ENCODE measurements around the gene IGF2. TPM values are rescaled to one million over a fixed set of nuclear protein-coding genes. Genes with fewer than 3 reads are reported as not detected.
A peak's percentile ranks its signal among the peaks of the same experiment; 100 is the strongest.

The IGF2 gene
- total RNA-seq, 1 donor from 2014 or later, result 11.2 TPM

DNA sequence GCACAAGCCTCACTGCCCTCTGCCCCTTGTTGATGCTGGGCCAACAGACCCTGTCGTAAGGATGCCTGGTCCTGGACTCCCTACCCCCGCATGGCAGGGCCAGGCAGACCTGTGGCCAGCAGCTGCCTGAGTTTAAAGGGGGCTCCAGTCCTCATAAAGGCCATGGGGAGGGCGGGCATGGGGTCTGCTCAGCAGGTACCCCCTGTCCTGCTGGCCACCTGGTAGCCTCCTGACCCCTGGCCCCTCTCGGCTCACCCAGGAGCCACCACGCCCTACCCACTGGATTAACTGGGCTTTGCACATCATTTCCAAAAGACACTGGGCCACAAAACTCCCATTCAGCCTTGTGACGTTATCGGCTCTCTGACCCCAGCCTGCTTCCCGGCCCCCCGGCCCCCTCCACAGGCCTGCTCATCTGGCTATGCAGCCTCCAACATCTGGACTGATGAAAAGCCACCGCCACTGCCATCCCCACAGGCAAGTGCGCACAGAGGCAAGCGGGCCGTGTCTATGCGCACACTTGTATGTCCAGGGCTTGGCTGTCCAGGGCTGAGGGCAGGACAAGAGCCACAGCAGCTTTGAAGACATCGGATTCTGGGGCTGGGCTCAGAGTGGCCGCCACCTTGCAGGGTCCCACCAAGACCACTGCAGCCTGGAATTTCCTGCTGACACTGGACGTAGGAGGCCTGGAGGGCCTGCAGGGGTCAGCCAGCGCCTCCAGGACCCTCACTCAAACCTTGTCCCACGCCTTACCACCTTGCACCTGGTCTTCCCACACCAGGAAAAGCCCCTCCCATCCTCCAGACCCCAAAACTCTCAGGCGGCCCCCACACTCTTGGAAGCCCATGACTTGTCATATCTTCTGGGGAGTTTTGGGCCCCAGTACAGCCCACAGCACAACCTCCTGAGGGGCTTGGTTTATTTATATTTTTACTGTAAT is 48.7 kb downstream of the IGF2 start:
- no peak for DNase-seq

DNA sequence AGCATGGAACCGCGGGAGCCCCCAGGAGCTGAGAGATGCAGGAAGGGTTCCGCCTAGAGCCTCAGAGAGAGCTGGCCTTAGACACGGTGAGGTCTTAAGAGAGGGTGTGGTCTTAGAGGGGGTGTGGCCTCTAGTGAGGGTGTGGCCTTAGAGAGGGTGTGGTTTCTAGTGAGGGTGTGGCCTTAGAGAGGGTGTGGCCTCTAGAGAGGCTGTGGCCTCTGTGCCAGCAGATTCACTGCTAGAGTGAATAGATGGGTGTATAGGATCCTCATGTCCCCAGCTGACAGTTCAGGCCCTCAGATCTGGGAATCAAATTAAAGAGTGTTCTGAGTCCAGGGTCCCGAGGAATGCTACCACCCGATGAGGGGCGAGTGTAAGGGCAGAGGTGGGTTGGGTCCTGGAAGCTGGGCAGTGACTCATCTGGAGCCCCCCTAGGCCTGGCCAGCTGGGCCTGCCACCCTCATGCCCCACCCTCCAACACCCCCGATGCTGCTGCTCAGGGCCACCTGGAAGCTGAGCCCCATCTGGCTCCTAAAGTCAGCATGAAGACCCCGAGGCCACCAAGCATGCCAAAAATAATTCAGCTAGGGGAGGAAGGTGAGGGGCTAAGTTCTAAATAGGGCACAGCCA is 49.5 kb downstream of the IGF2 start:
- DNase-seq, result peak; percentile 47

DNA sequence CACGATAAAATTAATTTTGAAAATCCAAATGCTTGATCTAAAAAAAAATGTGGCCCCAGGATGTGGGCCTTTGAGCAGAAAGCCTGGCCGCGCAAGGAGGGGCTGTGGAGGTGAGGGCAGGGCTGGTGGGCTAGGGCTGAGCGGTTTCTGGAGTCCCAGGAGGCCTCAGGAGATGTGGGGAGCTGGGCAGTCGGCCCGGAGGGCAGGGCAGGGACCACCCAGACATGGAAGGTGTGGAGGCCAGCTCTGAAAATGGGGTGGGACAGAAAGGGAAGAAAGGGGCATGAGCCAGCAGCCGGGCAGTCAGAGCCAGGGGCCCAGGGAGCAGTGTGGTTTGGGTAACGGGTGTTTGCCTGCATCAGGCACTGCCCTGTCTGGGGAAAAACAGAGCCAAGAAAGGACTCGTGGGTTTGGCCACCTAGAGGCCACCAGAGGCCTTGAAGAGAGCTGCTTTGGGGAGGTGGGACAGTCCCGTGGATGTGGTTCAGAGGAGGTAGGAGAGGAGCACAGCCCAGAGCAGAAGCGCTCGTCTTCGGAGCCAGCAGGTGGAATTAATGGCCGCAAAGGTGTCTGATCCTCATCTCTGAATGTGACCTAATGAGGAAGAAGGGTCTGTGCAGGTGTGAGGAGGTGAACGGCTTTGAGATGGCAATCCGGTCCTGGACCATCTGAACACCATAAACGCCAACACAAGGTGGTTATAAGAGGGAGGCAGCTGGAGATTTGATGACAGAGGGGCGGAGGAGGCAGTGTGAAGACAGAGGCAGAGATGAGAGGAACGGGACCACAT is 50.2 kb downstream of the IGF2 start:
- no peak for DNase-seq

DNA sequence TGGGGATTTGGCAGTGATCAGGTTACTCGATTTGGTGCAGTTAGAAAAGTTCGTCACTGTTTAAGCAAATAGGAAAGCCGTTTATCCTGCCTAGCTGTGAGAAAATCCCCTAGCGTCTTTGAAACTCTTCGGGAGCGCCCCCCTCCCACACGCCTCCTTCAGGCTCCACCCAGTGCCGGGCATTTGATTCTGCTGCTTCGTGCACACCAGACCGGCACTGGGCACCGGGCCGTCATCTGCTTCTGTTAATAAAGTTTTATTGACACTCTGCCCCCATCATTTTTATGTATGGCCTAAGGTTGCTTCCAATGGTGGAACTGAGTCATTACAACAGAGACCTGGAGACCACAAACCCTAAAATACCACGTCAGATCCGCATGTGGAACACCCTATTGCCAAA is 50.9 kb downstream of the IGF2 start:
- DNase-seq, result no peak

DNA sequence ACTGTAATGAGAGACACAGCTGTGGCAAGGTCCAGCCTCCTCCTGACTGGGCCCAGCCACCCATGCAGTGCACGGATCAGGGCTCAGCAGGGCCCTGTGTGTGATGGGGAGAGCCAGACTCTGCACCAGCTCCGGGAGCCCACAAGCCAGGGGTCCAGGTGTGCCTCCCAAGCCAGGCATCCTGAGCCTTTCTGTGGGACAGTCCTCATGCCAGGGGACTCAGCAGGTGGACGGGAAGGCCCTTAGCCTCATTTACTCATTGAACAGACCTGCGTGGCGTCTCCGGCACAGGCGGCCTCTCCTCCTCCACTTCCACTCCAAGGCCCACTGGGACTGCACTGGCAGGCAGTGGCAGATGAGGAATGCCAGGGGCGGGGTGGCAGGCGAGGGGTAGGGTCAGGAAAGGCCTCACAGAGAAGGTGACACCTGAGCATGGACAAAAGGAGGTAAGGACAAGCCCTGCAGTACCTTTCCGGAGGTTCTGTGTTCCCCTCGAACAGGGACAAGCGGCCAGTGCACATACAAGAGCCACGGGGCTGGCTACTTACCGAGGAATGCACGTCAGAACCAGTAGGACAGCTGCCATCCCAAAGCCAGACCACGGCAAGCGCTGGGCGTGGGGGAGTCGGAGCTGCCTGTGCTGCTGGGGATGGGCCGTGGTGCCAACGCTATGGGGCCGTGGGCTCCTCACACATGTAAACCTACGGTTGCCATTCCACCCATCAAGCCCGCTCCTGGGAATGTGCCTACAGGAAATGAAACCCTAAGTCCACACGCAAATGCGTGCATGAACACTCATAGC is 52.7 kb downstream of the IGF2 start:
- no peak for DNase-seq

DNA sequence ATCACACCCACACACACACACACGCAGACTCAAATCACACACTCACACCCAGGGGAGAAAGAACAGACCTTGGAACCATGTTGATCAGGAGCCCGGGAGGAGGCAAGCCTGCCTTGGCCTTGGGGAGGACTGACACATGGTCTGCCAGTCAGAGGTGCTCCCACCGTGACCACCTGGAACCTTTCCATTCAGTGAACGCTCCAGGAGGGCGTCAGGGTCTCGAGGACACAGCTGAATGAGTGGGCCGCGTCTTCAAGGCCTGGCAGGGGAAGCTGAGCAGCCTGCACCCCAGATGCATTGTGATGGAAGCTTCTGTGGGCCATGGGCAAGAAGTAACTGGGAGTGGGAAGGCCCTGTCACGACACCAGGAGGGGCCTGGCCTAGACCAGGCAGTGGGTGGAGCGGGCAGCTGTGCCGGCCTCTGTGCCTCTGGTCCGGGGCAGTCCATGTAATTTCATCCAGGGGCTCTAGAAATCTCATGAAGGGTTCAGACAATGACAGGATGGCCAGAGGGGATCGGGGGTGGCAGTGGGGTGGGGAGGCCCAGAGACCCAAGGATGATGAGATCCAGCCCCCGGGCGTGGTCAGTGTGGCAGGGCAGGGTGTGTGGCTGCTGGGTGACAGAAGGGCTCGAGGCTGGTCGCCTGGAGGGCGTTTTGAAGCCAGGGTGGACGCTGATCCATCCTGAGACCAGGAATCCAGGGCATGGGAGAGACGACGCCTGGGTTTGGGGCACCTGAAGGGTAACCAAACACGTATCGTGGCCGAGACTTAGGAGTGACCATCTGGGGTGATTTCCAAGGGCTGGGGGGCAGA is 53.7 kb downstream of the IGF2 start:
- DNase-seq, result no peak

DNA sequence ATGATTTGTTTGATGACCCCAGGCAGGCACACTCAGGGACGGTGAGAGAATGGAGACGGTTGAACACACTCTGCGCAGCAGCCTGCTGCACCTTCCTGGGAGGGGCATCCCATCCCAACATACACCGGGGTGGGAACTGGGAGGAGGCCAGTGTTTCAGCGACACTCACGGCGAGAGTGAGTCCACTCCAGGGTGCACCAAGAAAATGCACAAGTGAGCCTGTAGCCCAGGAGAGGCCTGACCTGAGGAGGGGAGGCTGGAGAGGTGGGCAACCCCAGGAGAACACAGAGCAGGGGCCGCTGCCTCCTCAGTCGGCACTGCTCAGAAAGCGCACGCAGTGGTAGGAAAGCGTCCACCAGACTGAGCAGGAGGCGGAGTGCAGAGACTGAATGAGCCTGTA is 54.5 kb downstream of the IGF2 start:
- no peak for DNase-seq

Other genes with a start within 250 kb of the IGF2 start
- gene PRR33, start 247.5 kb downstream of the IGF2 start, total RNA-seq, result not detected in 2 replicates
- gene TNNT3, start 219.7 kb downstream of the IGF2 start, total RNA-seq, result not detected in 2 replicates
- gene MRPL23, start 192.1 kb downstream of the IGF2 start, total RNA-seq, result 74.5 and 128 TPM in 2 replicates
- 9.7 and 66.4 TPM in 2 replicates for gene H19, start 141.5 kb downstream of the IGF2 start, total RNA-seq
- not detected in 2 replicates for gene INS, start 21.8 kb upstream of the IGF2 start, total RNA-seq
- not detected in 2 replicates for gene TH, start 32.4 kb upstream of the IGF2 start, total RNA-seq
- not detected in 2 replicates for gene ASCL2, start 131.2 kb upstream of the IGF2 start, total RNA-seq
- gene C11orf21, start 162.5 kb upstream of the IGF2 start, total RNA-seq, result not detected in 2 replicates
- not detected in 2 replicates for gene TSPAN32, start 162.6 kb upstream of the IGF2 start, total RNA-seq
- gene CD81, start 237.9 kb upstream of the IGF2 start, total RNA-seq, result 248 and 294 TPM in 2 replicates

Data from dermis blood vessel endothelial cell (primary cell).